Liver (tissue), 9 donors: ENCODE results near the gene TCF7L1. TPM values are rescaled to one million over a fixed set of nuclear protein-coding genes. Genes with fewer than 3 reads are reported as not detected.

Experiments used
- DNase-seq: peaks from one replicate; pipeline ENCODE4 v3.0.0-alpha.2; 2017; ENCODE audit warnings: low spot score
- H3K27ac ChIP-seq, 2 donors: one replicate each; pipeline ENCODE4 v1.7.0; 2013; ENCODE audit warnings: inconsistent platforms in 2 of 2, low read length in 2 of 2, control low read depth in 1 of 2, low read depth in 1 of 2, mild to moderate bottlenecking in 1 of 2
- H3K27me3 ChIP-seq, 4 donors: one replicate each; pipeline versions ENCODE4 v1.6.1 to v1.7.0; 2013; ENCODE audit warnings: low read length in 3 of 4, inconsistent platforms in 1 of 4, mild to moderate bottlenecking in 1 of 4, moderate library complexity in 1 of 4; ENCODE audit not compliant: control insufficient read depth in 4 of 4, insufficient read depth in 4 of 4
- H3K36me3 ChIP-seq, 4 donors: one replicate each; pipeline versions ENCODE4 v1.6.1 to v1.7.0; 2013; ENCODE audit warnings: low read length in 3 of 4, mild to moderate bottlenecking in 3 of 4, low read depth in 1 of 4, moderate library complexity in 1 of 4; ENCODE audit not compliant: control insufficient read depth in 4 of 4, insufficient read depth in 3 of 4
- H3K4me1 ChIP-seq, 4 donors: one replicate each; pipeline versions ENCODE4 v1.6.1 to v1.7.0; 2013; ENCODE audit warnings: low read length in 3 of 4, mild to moderate bottlenecking in 3 of 4, moderate library complexity in 1 of 4; ENCODE audit not compliant: control insufficient read depth in 4 of 4, insufficient read depth in 4 of 4
- H3K4me3 ChIP-seq, 3 donors: one replicate each; pipeline versions ENCODE4 v1.6.1 to v1.7.0; 2013; ENCODE audit warnings: low read length in 3 of 3, control low read depth in 1 of 3, low read depth in 1 of 3, mild to moderate bottlenecking in 1 of 3
- H3K9ac ChIP-seq, 2 donors: one replicate each; pipeline ENCODE4 v1.7.0; 2013; ENCODE audit warnings: low read length in 2 of 2, mild to moderate bottlenecking in 2 of 2, moderate library complexity in 2 of 2, control low read depth in 1 of 2, low read depth in 1 of 2
- H3K9me3 ChIP-seq, 4 donors: one replicate each; pipeline versions ENCODE4 v1.6.1 to v1.7.0; 2013; ENCODE audit warnings: low read length in 3 of 4; ENCODE audit not compliant: control insufficient read depth in 4 of 4
- ATF3 ChIP-seq: IDR thresholded peaks from 2 replicates; pipeline ENCODE4 v1.6.1; 2016; ENCODE audit warnings: antibody characterized with exemption
- CTCF ChIP-seq: fragments of 150-350 bp; IDR thresholded peaks from 2 replicates; pipeline ENCODE4 v1.5.1; 2017; ENCODE audit warnings: improper control_type of control experiment, low read depth, low read length; ENCODE audit not compliant: missing input control
- EGR1 ChIP-seq, 2 donors: IDR thresholded peaks; 2 replicates each; pipeline ENCODE4 v1.6.1; 2016 to 2018; ENCODE audit warnings: antibody characterized with exemption in 2 of 2, low read depth in 2 of 2
- FOXA1 ChIP-seq: IDR thresholded peaks from 2 replicates; pipeline ENCODE4 v1.6.1; 2016; ENCODE audit warnings: antibody characterized with exemption
- FOXA2 ChIP-seq: IDR thresholded peaks from 2 replicates; pipeline ENCODE4 v1.6.1; 2016; ENCODE audit warnings: antibody characterized with exemption
- GABPA ChIP-seq, 2 donors: IDR thresholded peaks in 1 of 2; conservative IDR thresholded peaks in 1 of 2; 2 replicates each; pipeline ENCODE4 v1.6.1; 2016; ENCODE audit warnings: antibody characterized with exemption in 2 of 2, mild to moderate bottlenecking in 1 of 2, moderate library complexity in 1 of 2
- HNF4A ChIP-seq, 2 donors: conservative IDR thresholded peaks; 2 replicates each; pipeline ENCODE4 v1.6.1; 2016; ENCODE audit warnings: antibody characterized with exemption in 2 of 2, mild to moderate bottlenecking in 2 of 2
- JUND ChIP-seq, 2 donors: IDR thresholded peaks; 2 replicates each; pipeline ENCODE4 v1.6.1; 2016; ENCODE audit warnings: antibody characterized with exemption in 2 of 2
- MAX ChIP-seq: IDR thresholded peaks from 2 replicates; pipeline ENCODE4 v1.6.1; 2016; ENCODE audit warnings: antibody characterized with exemption
- RAD21 ChIP-seq, 2 donors: IDR thresholded peaks; 2 replicates each; pipeline ENCODE4 v1.6.1; 2016; ENCODE audit warnings: antibody characterized with exemption in 2 of 2, mild to moderate bottlenecking in 2 of 2
- REST ChIP-seq: IDR thresholded peaks from 2 replicates; pipeline ENCODE4 v1.6.1; 2016; ENCODE audit warnings: antibody characterized with exemption, mild to moderate bottlenecking
- RXRA ChIP-seq, 2 donors: IDR thresholded peaks; 2 replicates each; pipeline ENCODE4 v1.6.1; 2017 to 2018; ENCODE audit warnings: antibody characterized with exemption in 2 of 2, mild to moderate bottlenecking in 1 of 2
- SP1 ChIP-seq: IDR thresholded peaks from 2 replicates; pipeline ENCODE4 v1.6.1; 2018; ENCODE audit warnings: antibody characterized with exemption, mild to moderate bottlenecking
- YY1 ChIP-seq: IDR thresholded peaks from 2 replicates; pipeline ENCODE4 v1.6.1; 2016; ENCODE audit warnings: antibody characterized with exemption, mild to moderate bottlenecking
- ZBTB33 ChIP-seq: IDR thresholded peaks from 2 replicates; pipeline ENCODE4 v1.6.1; 2016; ENCODE audit warnings: antibody characterized with exemption
- WGBS: extraction: QIAGEN DNeasy Blood & Tissue Kit; methylation state at CpG from one replicate; pipeline ENCODE4 v1.1.7; 2013; 5-methylcytosine and 5-hydroxymethylcytosine counted together
- polyA plus RNA-seq, 2 donors: library from polyadenylated mRNA; stranded (reverse) in 1 of 2; unstranded in 1 of 2; fragments of 200-250 nt in 1 of 2; fragments of >200 nt in 1 of 2; fragmentation: Nextera tagmentation in 1 of 2; extraction: Ambion mirVana in 1 of 2; gene quantifications; one replicate each; pipeline versions ENCODE4 v1.2.1 to v1.2.3, GENCODE V29; 2013 to 2015
- total RNA-seq, 2 donors: library from RNA; depleted of rRNA; stranded (reverse); fragments of >200 nt; gene quantifications; one replicate each; pipeline ENCODE4 v1.2.3, GENCODE V29; 2014
- donor health status: healthy.
- donor health status: healthy.
- donor health status: healthy.
- donor health status: healthy.
- donor health status: healthy.

Gene TCF7L1
- total and polyA plus RNA-seq, 4 donors, result 1.6 to 6.0 (median 4.8) TPM

GRCh38 chr2:85248773-85249509, 115.7 kb downstream of the TCF7L1 start:
- 52% methylated on average over 7 of the region's 7 CpGs for WGBS
- Histone ChIP-seq H3K27me3 (no peaks in the 10 kb centered on the region), H3K9ac (no peak overlapping the region), H3K4me3 (no peak overlapping the region), H3K27ac (peak overlapping the region in 1 of 2 donors; percentile 26), H3K4me1 (peaks cover 3 to 18% (median 14%) of the 10 kb centered on the region in 4 donors), H3K36me3 (no peaks in the 10 kb centered on the region), H3K9me3 (no peaks in the 10 kb centered on the region)
- no peak for DNase-seq
- no peak for TF ChIP-seq EGR1 (IDR thresholded peaks at IDR 0.05; ENCODE audit: low read depth in 2 of 2)
- TF ChIP-seq RXRA (IDR thresholded peaks at IDR 0.05), result peak in 1 of 2 donors; percentile 6

- Histone ChIP-seq H3K27ac (no peak overlapping the region), H3K27me3 (no peaks in the 10 kb centered on the region), H3K9me3 (no peaks in the 10 kb centered on the region), H3K4me1 (peaks cover 3 to 16% (median 14%) of the 10 kb centered on the region in 4 donors), H3K9ac (no peak overlapping the region), H3K36me3 (no peaks in the 10 kb centered on the region), H3K4me3 (no peak overlapping the region)
- 47% methylated on average over 2 of the region's 2 CpGs for WGBS
- no peak for DNase-seq
- TF ChIP-seq REST, result no peak
- TF ChIP-seq HNF4A (conservative IDR thresholded peaks at IDR 0.05), result peak; percentile 35 to 46
- TF ChIP-seq SP1, result peak; percentile 27
- peak in 1 of 2 donors; percentile 66 for TF ChIP-seq EGR1 (IDR thresholded peaks at IDR 0.05; ENCODE audit: low read depth in 2 of 2)
- peak; percentile 27 for TF ChIP-seq ATF3
- TF ChIP-seq JUND (IDR thresholded peaks at IDR 0.05), result peak in 1 of 2 donors; percentile 13
- no peak for TF ChIP-seq CTCF
- TF ChIP-seq FOXA1, result no peak
- no peak for TF ChIP-seq MAX
- no peak for TF ChIP-seq FOXA2
- TF ChIP-seq YY1, result no peak
- peak in 1 of 2 donors; percentile 31 for TF ChIP-seq RAD21 (IDR thresholded peaks at IDR 0.05)
- TF ChIP-seq RXRA (IDR thresholded peaks at IDR 0.05), result peak; percentile 32 to 46
- TF ChIP-seq ZBTB33, result no peak
- no peak for TF ChIP-seq GABPA (IDR thresholded peaks at IDR 0.05 in 1 of 2, conservative IDR thresholded peaks at IDR 0.05 in 1 of 2)
These were observed 116.9 kb downstream of the TCF7L1 start for GRCh38 chr2:85250045-85250444.
